Activated CD4-positive, alpha-beta T cell treated with anti-CD3 and anti-CD28 coated beads, Interleukin-2, Interleukin-6, amounts not matched to agents 100 ng/mL and 50 ng/mL, durations not matched to agents 16 hours and 8 hours (primary cell): ENCODE measurements around the gene OR5V1.
"Not testable (repeated sequence)": the region's sequence is repeated elsewhere in the genome, so short reads cannot be mapped to it uniquely, and the experiment has no call there.

Experiments
- DNase-seq: peaks from one replicate; pipeline ENCODE4 v3.0.0-alpha.2; 2020

Gene OR5V1

DNA sequence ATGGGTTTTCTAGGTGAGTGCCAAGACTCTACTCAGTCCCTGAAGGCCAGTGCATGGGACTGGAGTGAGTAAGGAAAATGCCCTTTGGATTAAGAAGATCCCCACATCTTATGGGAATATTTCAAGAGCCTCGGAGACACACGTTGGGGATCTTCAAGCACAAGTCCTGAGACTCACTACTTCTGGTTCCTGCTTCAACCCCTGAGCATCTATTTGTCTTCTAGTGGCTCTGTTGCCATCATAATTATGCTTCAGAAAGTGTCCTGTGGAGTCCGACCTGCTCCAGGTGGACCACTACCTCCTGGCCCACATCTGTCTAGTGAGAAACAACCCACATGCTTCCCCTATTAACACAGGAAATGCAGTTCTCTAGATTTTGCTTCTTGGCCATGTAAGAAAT, at the start of gene OR5V1:
OR5V1 (minus strand) TSS at position 101 of the 400 bp plus-strand sequence. CDS start 12,670 bp downstream, outside the sequence.
- no peak for DNase-seq

DNA sequence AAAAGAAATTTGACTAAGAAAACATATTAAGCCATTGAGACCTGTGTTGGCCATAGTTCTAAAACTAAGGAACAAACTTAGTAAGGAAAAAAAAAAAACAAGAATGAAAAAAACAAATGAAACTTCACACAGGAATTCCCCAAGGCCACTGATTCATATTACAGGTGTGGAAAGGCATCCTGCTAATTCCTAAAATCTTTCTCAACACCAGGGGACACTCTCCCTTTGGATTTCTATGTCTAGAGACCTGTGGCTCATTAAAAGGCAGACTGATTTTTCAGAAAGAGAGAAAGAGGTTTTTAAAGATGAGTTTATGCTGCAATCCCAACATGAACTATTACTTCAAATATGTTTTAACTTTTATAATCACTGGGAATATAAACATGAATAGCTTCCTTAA, 45.9 kb upstream of the OR5V1 start, which contains the start of gene OR12D1:
OR12D1 (plus strand) TSS at position 341 of the 400 bp plus-strand sequence.
- no peak for DNase-seq

DNA sequence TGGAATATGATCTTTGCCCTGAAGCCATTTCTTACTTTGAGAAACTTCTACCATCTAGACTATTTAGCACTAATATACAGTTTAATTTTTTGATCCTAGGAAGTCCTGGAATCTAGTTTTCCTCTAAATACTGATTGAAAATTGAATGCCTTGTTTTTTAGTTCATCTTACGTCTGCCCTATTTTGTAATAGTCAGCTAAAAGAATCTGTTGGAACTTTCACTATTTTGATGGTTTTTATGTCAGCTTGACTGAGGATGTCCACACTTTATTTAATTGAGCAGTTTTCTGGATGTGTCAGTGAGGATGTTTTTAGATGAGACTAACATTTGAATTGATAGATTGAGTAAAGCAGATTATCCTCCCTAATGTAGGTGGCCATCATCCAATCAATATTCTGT, 35.1 kb upstream of the OR5V1 start:
- DNase-seq: no peak

DNA sequence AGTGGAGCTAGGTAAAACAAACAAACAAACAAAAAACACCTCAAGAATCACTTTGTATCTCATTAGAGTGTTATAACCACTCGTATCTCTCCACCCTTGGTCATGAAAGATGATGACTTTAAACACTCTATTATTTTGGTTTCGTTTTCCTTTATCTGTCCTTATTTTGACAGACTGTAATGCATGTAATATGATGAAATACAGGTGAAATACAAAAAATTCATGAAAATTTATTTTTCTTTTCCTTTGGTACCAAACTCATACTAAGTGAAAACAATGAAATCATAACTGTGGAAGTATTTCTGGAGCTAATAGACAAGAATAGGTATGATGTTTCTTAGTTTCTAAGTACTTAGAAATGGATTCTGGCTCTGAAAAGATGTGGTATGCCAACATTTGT, 30.9 kb upstream of the OR5V1 start:
- no peak for DNase-seq

DNA sequence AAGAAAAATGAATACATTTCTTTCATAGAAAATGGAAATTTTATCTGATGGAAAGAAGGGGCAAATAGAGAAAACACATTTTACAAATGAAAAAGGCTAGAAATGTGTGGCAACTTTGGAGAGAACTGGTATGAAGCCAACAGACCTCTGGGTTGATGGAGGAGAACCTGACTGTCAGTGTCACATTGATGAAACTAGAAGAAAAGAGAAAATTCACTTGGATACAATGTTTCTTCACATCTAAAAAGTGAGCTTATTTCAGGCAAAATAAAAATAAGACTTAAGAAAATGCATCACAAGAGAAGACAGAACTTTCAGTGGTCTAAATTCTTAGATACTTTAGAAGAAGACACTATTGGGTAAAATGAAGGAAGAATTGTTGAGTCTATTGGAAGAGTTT, 26.7 kb upstream of the OR5V1 start, which contains the start of gene OR12D2:
OR12D2 (plus strand) TSS at position 301 of the 400 bp plus-strand sequence. CDS start 1,069 bp downstream, outside the sequence.
- no peak for DNase-seq

DNA sequence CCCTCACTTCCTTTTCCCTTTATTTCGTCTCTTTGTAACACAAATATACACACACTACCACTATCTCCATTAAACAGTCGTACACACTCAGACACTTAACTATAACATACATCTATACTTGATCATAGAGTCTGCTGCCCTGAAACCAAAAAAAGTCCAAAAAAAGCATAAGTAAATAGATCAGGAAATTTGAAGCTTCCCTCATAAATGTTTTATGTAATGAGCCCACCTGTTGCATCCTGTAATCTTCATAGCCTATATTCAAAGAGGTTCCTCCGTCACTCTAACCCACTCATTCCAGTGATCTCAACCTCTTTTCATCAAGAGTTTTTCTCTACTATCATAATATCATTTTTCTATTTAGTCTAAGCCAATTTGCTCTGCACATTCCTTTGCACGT, 19.9 kb upstream of the OR5V1 start:
- no peak for DNase-seq

DNA sequence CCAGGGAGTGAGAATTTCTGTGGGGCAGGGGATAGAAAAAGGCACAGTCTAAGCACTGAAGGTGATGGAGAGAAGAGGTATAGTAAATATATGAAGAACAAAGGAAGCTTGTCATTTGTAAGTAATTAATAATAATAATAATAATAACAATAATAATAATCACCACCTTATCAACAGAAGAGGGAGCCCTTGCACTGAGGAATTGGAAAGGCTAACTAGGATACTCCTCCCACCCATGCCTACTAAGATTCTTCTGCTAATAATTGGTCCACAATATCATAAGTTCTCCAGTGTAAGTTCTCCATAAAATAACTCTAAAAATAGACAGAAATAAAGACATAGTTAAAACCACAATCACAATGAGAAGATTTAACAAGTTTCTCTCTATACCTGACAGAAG, 7.3 kb upstream of the OR5V1 start:
- no peak for DNase-seq

DNA sequence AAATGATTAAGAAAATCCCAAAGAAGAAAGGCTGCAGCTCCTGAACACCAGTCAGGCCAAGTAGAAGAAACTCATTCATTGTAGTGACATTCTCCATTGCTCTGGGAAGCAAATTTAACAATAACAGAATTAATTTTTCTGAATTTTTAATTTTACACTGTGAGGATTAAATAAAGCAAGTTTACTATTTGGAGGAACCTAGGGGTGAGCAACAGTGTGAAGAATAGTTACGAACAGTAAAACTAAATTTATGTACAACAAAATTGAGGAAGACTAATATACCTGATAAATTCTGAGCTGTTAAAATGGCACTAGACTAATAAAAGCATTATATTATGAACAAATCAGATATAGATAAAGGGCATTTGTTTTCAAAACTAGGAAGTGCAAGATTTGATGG, 6.5 kb upstream of the OR5V1 start, which contains the start of gene OR12D3:
OR12D3 (minus strand) TSS at position 101 of the 400 bp plus-strand sequence; CDS start at position 97, 4 bp downstream.
- no peak for DNase-seq

DNA sequence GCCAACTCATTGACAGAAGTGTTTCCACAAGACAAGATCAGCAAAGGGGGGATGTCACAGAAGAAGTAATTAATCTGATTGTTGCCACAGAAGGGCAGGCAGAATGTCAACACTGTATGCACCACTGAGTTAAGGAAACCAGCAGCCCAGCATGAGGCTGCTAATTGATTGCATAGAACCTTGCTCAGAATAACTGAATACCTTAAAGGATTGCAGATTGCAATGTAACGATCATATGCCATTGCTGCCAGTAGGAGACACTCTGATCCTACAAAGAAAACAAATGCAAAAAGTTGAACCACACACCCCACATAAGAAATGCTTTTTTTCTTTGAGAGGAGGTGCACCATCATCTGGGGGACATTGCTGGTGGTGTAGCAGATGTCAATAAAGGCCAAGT, 13.1 kb downstream of the OR5V1 start:
- DNase-seq: no peak

DNA sequence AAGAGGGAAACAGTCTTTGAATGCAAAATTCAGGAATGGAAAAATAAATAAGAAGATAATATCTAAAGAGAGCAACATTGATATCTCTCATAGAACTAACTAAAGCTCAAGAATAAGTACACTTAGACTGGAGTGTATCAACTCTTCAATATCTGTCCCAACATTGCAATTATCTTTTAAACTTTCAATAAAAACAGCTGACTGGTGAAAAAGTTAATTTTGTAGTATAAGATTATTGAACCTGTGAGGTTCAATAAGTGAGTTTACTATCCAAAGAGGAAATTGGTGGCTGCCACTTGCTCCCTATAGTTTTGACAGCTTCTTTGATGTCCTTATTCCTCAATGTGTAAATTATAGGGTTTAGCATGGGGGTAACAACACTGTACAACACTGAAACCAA, 13.7 kb downstream of the OR5V1 start:
- DNase-seq: no peak

DNA sequence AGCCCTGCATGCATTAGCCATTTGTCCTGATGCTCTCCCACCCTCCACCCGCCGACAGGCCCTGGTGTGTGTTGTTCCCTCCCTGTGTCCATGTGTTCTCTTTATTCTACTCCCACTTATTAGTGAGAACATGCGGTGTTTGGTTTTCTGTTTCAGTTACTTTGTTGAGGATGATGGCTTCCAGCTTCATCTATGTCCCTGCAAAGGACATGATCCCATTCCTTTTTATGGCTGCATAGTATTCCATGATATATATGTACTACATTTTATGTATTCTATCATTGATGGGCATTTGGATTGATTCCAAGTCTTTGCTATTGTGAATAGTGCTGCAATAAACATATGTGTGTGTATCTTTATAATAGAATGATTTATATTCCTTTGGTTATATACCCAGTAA, 19.3 kb downstream of the OR5V1 start:
- not testable (repeated sequence) for DNase-seq

DNA sequence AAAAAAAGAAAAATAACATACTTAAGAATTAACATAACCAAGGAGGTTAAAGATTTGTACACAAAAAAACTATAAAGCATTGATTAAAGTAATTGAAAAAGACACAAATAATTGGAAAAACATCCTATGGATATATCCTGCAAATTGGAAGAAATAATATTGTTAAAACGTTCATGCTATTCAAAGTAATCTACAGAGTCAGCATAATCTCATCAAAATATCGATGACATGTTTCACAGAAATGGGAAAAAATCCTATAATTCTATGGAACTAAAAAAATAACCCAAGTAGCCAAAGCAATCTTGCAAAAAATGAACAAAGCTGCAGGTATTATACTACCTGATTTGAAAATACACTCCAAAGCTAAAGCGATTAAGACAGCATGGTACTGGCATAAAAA, 23.3 kb downstream of the OR5V1 start:
- DNase-seq: no peak

DNA sequence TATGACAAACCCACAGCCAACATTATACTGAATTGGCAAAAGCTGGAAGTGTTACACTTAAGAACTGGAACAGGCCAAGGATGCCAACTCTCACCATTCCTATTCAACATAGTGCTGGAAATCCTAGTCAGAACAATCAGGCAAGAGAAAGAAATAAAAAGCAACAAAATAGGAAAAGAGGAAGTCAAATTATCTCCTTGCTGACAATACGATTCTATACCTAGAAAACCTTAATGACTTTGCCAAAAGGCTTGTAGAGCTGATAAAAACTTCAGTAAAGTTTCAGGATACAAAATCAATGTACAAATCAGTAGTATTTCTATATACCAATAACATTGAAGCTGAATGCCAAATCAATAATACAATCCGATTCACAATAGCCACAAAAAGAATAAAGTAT, 32.4 kb downstream of the OR5V1 start:
- DNase-seq: no peak

DNA sequence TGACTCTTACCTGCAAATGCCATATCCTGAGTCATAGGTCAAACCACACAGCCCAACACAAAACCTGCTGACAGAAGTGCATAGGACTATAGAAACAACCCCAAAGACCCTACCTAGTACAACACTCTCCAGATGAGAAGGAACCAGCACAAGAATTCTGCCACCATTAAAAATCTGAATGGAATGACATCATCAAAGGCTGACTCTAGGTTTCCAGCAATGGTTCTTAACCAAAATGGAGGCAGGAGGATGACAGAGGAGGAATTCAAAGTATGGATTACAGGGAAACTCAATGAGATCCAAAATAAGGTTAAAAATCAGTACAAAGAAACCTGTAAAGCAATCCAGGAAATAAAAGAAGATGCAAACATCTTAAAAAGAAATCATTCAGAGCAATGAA, 36.0 kb downstream of the OR5V1 start:
- DNase-seq: no peak

DNA sequence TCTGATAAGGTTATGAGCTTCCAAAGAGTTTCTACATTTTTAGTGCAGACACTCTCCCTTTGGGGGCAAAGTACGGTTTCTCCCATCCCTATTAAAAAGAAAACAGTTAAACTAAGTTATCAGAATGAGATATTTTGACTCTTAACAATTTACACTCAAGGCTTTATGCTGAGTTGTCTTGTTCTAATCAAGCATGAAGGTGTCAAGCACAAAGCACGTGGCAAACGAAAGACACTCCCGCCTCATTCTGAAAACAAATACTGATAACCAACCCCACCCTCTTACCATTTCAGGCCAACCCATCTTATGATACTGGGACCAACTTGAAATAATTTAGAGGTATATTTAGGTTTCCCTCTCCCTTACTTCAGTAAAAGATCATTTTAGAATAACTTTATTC, 42.9 kb downstream of the OR5V1 start:
- DNase-seq: no peak

DNA sequence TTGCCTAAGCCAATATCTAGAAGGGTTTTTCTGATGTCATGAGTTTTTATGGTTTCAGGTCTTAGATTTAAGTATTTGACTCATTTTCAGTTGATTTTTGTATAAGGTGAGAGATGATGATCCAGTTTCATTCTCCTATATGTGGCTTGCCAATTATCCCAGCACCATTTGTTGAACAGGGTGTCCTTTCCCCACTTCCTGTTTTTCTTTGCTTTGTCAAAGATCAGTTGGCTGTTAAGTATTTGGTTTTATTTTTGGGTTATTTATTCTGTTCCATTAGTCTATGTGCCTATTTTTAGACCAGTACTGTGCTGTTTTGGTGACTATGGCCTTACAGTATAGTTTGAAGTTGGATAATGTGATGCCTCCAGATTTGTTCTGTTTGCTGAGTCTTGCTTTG, 45.3 kb downstream of the OR5V1 start:
- DNase-seq: not testable (repeated sequence)

DNA sequence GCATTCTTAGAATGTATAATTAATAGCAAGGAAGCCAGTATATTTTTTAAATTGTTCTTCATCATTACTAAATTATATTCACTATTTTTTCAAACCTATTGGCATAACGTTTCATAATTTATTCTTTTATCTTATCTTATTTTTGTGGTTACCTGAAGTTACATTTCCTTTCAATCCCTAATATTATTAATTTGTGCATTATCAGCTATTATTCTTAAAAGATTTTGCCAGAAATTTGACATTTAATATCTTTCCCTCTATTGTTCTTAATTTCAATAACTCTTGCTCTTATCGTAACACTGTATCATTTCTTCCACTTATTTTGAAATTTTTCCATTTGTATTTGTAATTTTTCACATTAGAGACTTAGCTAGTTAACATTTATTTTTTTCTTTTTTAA, 48.7 kb downstream of the OR5V1 start:
- DNase-seq: no peak
